ENCODE measurements around the gene MAP3K12. TPM values are rescaled to one million over a fixed set of nuclear protein-coding genes. Genes with fewer than 3 reads are reported as not detected.
"Not testable (repeated sequence)": the region's sequence is repeated elsewhere in the genome, so short reads cannot be mapped to it uniquely, and the experiment has no call there.

The MAP3K12 gene
- total RNA-seq, 1 donor from 2014 or later: 18.7 TPM

- DNase-seq (ENCODE audit: low read depth): not testable (repeated sequence)
Observed at GRCh38 chr12:53435326-53435725, 63.9 kb downstream of the MAP3K12 start.

DNA sequence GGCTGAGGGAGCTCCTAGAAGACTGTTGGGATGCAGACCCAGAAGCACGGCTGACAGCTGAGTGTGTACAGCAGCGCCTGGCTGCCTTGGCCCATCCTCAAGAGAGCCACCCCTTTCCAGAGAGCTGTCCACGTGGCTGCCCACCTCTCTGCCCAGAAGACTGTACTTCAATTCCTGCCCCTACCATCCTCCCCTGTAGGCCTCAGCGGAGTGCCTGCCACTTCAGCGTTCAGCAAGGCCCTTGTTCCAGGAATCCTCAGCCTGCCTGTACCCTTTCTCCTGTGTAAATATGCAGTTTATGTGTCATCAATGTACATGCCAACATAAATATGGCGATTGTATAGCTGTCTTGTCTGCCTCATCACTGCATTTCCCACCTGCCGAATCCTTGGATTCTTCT lies 68.1 kb downstream of the MAP3K12 start:
- DNase-seq (ENCODE audit: low read depth): no peak

GRCh38 chr12:53430116-53430515 lies 69.1 kb downstream of the MAP3K12 start:
- no peak for DNase-seq (ENCODE audit: low read depth)

Other genes starting within 250 kb of the MAP3K12 start
- gene ESPL1, start 231.2 kb downstream of the MAP3K12 start, total RNA-seq: 0.70 and 2.4 TPM in 2 replicates
- gene PFDN5, start 203.9 kb downstream of the MAP3K12 start, total RNA-seq: 323 and 327 TPM in 2 replicates
- 28.4 and 42.9 TPM in 2 replicates for gene MYG1, start 199.8 kb downstream of the MAP3K12 start, total RNA-seq
- 40.1 and 40.3 TPM in 2 replicates for gene AAAS, start 177.8 kb downstream of the MAP3K12 start, total RNA-seq
- gene SP7, start 163.1 kb downstream of the MAP3K12 start, total RNA-seq: not detected in 2 replicates
- gene SP1, start 119.3 kb downstream of the MAP3K12 start, total RNA-seq: 33.3 and 51.7 TPM in 2 replicates
- gene AMHR2, start 75.6 kb downstream of the MAP3K12 start, total RNA-seq: not detected in 2 replicates
- 34.7 and 45.1 TPM in 2 replicates for gene PRR13, start 57.7 kb downstream of the MAP3K12 start, total RNA-seq
- 217 and 526 TPM in 2 replicates for gene PCBP2, start 47.4 kb downstream of the MAP3K12 start, total RNA-seq
- gene TARBP2, start 1.8 kb upstream of the MAP3K12 start, total RNA-seq: 28.8 and 52.3 TPM in 2 replicates
- gene NPFF, start 8.0 kb upstream of the MAP3K12 start, total RNA-seq: not detected in 2 replicates
- gene ATF7, start 126.9 kb upstream of the MAP3K12 start, total RNA-seq: 7.3 and 12.8 TPM in 2 replicates
- 102 and 104 TPM in 2 replicates for gene ATP5MC2, start 176.6 kb upstream of the MAP3K12 start, total RNA-seq
- 70.5 and 129 TPM in 2 replicates for gene CALCOCO1, start 228.0 kb upstream of the MAP3K12 start, total RNA-seq